ENCODE measurements around the gene RAB11FIP4.
A peak's percentile ranks its signal among the peaks of the same experiment; 100 is the strongest.

Gene RAB11FIP4

DNA sequence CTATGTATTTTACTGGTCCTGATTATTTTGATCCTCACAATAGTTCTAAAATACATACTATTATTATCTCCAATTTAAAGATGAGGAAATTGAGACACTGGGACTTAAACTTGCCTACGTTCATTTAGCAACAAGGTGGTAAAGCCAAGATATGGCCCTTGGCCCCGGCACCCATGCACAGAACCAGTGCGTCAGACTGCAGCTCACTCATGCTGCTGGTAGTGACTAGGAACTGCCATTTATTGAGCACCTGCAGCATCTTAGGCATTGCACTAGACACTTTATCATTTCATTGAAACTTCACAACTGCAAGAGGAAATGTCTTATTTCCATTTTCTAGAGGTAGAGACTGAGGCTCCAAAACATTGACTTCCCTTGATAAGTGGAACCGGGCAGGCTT lies 93.3 kb downstream of the RAB11FIP4 start:
- DNase-seq (ENCODE audit: low read depth in 2 of 2): no peak

DNA sequence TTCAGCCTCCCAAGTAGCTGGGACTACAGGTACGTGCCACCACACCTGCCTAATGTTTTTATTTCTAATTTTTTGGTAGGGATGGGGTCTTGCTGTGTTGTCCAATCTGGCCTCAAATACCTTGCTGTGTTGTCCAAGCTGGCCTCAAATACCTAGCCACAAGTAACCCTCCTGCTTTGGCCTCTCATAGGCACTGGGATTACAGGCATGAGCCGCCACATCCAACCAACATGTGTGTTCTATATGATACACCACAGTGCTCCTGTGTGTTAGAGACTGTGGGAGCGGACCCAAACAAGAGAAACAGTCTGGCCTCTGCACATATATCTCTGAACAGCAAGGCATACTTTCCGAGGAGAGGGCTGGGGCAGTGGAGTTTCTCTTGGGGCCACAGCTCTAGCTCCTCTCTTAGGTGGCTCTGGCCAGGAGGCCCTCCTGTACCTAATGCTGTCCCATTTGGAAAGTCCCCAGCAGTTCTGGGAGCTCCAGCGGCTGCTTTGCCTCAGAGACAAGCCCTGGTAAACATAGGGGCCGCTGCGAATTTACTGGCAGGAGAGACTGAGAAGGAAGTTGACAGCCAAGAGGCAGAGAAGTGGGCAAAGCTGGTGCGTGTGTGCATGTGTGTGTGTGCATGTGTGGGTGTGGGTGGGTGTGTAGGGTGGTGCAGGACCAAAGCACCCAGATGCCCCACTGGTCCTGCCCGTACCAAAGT lies 95.0 kb downstream of the RAB11FIP4 start:
- no peak for DNase-seq (ENCODE audit: low read depth in 2 of 2)

DNA sequence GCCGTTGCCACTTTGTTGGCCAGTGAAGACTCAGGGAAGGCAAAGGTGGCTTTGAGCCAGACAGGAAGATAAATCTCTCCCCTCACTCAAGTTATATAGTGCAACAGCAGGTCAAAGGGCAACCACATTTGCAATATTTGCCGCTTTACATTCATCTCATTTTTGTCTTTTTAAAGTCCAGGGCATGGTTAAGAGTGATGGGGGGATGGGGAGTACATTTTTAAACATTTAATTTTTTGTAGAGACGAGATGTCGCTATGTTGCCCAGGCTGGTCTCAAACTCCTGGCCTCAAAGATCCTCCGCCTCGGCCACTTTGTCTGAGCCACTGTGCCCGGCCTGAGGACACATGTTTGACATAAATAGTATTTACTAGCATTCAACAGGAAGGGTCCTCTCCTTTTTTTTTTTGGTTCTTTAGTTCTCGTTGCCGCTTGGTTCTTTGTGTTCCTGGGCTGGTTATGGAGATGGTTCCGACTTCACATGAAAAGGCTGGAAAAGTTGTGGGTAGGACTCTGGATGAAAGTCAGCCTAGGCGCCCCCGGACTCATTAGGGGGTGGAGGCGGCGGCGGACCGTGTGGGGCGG lies 95.7 kb downstream of the RAB11FIP4 start:
- DNase-seq (ENCODE audit: low read depth in 2 of 2): no peak

DNA sequence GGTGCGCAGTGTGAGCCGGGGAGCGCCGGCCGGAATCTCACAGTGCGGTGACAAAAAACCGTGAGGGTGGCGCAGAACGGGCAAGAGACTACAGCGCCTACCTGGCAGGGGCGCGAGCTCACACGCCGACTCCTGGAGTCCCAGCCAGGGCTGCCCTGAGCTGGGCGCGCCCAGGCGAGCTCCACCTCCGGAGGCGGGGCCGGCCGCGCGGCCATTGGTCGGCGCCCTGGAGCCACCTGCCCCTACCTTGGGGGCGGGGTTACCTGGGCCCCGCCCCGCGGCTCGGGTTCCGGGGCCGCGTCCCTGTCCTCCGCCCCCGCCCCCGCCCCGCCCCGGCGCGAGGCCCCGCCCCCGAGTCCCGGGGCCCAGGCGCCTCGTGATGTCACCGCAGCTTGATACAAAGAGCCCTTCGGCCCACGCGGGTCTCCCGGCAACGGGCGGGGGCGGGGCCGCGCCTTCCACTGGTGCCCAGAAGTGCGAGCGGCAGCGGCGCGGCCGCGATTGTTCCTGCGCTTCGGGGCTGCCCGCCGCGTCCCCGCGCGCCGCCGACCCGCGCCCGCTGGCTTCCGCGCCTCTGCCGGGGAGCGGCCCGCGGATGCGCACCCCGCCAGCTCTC lies 96.3 kb downstream of the RAB11FIP4 start:
- DNase-seq (ENCODE audit: low read depth in 2 of 2): peak; percentile 95 to 96

DNA sequence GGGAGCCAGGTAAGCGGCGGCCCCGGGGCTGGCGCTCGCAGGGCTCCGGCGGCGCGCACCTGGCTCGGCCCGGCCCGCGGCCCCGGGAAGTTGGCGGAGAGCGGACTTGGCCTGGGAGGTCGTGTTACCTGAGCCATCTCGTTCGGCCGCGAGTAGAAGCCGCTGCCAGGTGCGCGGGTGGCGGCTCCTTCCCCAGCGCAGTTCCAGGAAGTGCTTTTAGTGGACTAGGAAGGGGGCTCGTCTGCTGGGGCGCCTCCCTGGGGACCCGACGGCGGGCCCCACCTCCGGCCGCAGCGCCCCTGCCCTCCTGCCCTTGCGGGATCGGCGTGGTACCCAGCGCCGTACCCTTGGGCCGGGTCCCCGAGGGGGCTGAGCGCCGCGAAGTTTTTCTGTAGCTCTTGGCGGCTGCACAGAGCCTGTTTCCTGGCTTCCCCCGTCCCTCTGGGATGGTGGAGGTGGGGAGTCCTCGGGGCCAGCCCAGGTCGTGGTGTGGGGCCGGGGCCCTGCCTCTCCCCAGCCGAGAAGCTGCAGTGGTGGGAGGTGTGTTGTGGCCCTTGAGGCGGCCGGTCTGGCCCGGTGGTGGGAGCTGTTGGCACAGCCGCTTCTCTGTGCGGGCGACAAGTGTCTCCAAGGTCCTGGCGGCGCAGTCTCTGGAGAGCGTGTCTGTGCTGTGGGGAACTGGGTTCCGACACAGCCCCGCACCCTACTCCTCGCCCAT lies 96.9 kb downstream of the RAB11FIP4 start:
- DNase-seq (ENCODE audit: low read depth in 2 of 2): no peak

DNA sequence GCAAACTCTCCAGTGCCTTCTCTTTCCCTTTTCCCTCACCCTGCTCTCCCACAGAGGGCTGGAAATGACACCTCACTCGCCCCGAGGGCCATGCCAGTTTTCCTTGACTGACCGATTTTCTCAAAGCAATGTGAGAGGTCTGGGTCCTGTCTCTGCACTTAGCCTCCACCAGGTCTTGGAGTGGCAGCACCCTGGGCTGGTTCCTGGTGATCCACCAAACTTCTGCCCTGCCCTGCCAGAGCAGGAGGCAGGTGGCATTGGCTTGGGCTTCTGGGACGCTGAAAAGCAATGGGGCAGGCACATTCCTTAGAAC lies 97.5 kb downstream of the RAB11FIP4 start:
- no peak for DNase-seq (ENCODE audit: low read depth in 2 of 2)

DNA sequence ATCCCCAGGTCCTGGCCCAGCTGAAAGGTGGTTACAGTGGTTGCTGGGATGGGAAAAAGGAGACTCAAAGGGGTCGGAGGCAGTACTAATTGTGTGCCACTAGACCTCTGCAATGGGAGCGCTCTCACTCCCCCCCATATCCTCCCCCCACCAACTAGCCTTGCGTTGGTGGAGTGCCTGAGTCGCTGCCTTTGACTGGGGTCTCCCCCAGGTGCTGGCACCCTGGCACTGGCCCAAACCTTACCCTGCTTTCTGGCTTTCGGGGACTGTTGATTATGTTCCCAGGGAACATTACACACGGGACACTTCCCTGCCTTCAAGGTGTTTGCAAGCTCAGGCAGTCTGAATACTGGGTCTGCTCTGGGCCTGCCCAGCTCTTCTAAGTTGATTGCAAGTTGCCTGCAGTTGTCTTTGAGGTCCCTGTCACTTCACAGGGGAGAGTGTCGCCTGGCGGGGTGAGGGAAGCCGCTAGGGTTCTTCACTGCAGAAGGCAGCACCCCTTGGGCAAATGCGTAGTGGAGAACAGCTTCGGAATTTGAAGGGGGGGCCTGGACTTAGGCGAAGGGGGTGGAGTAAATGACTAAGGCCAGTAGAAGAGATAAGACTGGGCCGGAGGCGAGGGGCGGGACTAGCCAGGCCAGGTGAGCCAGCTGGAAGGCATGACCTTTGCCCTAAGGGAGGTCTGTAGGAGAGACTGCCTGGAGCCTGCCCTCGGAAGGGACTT lies 98.0 kb downstream of the RAB11FIP4 start:
- DNase-seq (ENCODE audit: low read depth in 2 of 2): no peak

DNA sequence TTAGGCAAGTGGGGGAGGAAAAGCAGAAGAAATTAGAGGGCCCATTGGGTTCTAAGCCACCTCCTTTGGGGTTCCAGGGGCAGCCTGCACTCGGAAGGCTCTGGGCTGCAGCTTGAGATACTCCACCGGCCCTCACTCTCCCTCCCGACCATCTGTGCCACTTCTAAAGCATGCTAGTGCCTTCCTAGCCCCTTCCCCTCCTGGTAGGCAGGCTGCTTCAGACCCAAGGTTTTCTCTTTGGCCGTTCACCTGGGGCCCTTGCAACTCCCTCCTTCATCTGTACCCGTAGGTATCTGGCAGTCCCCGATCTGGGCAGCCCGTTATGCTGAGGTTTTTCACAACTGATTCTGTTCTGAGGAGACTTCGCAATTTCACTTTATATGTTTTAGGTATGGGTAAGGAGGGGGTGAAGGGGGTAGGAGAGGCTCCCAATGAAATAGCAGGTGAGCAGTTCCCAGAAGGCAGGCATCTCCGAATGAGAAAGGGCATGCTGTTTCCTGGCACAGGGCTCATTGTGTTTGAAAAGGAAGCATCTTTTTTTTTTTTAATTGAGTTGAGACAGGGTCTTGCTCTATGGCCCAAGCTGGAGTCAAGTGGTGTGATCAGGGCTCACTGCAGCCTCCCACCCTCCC lies 98.7 kb downstream of the RAB11FIP4 start:
- no peak for DNase-seq (ENCODE audit: low read depth in 2 of 2)

DNA sequence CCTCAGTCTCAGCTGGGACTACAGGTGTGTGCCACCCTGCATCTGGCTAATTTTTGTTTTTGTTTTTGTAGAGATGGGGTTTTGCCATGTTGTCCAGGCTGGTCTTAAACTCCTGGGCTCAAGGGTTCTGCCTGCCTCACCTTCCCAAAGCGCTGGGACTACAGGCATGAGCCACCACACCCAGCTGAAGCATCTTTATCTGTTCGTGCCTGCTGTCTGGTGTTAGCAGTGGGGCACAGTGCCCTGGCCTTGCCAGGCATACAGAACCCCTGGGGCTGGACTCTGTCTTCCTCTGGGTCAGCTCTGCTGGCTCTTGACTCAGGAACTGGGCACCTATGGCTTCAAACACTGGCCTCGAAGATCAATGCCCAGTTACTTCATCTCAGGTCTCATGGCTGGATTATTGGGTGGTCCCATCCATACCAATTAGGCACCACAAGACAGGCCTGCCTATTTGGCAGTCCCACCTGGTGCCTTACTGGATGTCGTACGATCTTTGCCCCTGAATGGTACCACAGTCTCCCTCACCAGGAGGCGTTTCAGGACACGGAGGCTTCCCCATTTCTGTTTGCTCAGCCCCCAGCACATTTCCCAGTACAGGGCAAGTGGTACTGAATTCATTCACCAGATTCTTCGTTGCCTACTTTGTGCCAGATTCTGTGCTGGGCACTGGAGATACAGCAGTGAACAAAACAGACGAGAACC lies 99.3 kb downstream of the RAB11FIP4 start:
- no peak for DNase-seq (ENCODE audit: low read depth in 2 of 2)

DNA sequence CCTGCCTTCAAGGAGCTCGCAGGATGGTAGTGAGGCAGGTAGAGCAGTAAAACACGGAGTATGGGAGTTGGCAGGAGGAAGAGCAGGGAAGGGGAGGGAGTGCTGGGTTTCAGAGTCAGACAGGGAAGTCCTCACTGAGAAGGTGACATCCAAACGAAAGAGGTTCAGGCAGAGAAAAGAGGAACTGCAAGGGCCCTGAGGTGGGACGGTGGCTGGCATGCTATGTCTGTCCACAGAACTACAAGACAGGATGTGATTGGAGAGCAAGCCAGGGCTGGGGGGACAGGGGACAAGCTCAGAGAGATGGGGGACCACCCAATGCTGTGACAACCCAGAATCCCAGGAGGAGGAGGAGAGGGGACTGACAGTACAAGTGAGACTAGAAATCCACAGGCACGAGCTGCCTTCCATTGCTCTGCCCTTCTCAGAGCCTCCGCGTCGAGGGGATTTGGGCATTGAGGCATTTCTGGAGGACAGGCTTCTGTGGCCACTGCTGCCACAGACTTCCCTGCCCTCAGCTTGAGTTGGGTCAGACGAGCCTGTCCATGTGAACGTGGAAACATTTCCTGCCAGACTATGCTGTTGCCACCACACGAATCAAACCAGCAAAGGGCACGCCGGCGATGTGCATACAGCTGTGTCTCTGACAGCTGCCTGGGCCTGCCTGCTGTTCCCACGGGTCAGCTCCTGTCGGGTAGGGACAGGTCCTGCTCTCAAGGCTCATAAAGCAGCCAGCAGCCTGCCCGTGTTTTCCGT lies 100.1 kb downstream of the RAB11FIP4 start:
- DNase-seq (ENCODE audit: low read depth in 2 of 2): no peak

DNA sequence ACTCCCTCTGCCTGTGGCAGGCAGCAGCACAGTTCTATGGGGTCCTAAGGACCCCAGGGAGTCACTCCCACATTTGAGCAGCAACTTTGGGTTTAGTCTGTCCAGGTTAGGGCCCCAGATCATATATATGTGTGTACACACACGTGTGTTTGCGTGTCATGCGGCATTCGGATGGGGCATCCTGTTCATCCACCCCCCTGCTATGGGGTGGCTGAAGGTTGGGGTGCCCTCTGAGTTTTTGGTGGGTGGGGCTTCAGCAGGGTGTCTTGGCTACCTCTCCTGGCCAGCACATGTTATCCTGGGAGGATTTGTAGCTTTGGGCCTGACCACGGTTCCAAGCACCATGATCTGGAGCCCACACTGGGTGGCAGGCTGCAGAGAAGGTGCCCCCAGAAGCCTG lies 100.7 kb downstream of the RAB11FIP4 start:
- no peak for DNase-seq (ENCODE audit: low read depth in 2 of 2)

DNA sequence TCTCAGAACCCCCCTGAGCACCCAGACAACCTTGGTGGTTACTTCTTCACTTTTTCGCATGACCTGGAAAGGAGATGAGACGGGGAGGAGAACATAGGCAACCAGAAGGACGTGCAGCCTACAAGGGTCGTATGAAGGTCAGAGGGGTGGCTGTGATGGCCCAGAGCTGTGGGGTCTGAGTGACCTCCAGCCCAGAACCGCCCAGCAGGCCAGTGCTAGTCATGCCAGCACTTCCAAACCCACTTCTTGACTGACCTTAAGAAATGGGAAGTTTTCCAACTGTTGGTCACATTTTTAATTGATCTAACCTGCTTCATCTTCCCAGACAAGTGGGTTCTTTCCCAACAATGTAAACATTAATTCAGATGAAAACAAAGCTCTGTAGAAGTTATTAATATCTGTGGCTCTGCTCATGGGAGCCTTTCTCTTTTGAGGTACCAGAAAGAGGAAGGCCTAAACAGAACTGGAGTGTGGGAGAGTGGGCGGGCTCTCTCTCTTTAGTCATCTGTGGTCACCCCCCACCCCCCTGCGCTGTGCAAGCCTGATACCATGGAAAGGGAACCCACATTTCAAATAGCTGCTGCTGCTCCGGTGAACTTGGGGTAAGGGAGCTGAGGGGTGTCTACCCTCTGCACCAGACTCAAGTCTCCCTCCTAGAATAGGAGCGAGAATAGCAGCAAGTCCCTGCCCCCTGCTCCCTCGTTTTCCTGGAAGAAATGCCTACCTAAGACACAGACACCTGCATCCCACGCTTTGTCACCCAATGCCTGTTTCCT lies 101.6 kb downstream of the RAB11FIP4 start:
- peak; percentile 62 to 70 for DNase-seq (ENCODE audit: low read depth in 2 of 2)

DNA sequence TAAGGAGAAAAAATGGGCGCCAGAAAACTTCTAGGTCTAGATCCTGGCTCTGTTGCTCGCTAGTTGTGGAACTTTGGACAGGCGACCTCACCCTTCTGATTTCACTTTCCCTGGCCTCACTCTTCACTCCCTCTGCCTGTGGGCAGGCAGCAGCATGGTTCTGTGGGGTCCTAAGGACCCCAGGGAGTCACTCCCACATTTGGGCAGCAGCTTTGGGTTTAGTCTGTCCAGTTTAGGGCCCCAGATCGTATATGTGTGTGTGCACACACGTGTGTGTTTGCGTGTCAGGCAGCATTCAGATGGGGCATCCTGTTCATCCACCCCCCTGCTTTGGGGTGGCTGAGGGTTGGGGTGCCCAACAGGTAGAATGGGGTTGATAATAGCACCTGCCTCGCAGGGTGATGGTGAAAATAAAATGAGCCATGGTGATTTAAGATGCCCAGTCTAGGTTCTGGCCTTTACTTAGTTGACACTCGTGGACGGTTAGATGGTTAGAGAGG lies 102.2 kb downstream of the RAB11FIP4 start:
- no peak for DNase-seq (ENCODE audit: low read depth in 2 of 2)

DNA sequence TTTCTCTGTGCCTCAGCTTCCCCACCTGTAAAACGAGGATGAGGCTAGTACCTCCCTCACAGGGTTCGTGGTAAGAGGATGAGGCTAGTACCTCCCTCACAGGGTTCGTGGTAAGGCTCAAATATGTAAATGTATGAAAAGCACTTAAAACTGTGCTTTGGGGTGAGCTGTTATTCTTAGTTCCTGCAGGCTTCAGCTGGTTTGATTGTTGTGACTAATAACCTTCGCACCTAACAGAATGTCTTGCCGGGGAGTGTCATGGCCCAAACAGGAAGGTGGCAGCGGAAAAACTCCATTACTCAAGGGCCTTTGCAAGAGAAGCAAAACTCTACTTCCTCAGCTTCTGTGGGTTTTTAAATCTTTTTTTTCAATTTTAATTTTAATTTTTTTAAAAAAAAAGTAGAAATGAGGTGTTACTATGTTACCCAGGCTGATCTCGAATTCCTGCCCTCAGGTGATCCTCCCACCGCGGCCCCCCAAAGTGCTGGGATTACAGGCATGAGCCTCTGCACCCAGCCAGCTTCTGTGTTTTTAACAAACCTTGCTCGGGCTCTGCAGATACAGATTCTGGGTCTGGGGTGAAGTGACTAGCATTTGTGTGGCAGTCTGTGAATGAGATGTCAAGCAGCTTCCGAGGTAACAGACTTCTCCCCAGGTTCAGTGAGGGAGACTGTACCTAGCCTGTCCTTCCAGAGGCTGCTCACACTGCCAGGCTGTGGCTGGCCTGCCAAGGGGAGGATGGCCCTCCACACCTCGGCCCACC lies 103.0 kb downstream of the RAB11FIP4 start:
- peak in 1 of 2 donors; percentile 53 for DNase-seq (ENCODE audit: low read depth in 2 of 2)

DNA sequence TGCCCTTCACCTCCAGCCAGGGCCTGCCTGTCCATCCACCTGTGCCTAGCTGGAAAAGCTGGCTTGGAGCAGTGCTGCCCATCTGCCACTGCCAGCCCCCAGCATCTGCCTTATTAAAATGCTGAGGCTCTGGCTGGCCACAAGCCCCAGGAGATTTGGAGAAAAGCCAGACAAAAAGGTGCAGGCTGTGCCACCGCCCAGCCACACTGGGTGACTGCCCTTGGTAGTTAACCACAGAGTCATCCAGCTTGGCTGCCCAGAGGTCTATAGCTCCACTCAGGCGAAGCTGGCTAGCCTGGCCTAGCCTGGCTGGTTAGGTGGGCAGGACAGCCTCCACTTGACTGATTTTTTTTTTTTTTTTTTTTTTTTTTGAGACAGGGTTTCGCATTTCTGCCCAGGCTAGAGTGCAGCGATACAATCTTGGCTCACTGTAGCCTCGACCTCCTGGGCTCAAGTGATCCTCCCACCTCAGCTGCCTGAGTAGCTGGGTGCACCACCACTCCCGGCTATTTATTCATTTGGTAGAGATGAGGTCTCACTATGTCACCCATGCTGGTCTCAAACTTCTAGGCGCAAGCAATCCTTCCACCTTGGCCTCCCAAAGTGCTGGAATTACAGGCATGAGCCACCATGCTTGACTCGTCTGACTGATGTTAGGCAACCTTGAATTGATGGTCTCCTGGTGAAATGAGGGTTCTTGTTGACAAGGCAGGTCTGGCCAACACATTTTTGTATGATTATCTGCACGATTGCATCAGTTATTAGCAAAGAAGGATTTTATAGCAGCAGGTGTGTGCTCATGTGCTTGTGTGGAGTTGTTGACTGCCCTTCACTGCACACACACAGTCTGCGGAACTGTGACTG lies 103.8 kb downstream of the RAB11FIP4 start:
- no peak for DNase-seq (ENCODE audit: low read depth in 2 of 2)

DNA sequence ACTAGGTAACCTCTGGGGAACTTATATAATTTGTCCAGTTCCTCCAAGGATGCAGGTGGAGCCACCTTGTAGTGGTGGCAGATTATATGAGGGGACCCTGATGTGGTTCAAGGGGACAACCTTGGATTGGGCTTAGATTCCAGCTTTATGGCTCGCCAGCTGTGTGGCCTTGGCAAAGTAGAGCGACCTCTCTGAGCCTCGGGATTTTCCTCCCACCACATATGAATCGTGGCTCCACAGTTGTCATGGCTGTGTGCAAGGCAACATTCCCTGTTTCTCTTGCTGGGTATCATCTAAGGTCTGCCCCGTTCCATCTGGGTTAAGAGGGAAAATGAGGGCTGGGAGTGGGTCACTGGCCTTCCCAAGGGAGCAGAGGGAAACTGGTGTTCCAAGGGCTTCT lies 104.6 kb downstream of the RAB11FIP4 start:
- no peak for DNase-seq (ENCODE audit: low read depth in 2 of 2)

DNA sequence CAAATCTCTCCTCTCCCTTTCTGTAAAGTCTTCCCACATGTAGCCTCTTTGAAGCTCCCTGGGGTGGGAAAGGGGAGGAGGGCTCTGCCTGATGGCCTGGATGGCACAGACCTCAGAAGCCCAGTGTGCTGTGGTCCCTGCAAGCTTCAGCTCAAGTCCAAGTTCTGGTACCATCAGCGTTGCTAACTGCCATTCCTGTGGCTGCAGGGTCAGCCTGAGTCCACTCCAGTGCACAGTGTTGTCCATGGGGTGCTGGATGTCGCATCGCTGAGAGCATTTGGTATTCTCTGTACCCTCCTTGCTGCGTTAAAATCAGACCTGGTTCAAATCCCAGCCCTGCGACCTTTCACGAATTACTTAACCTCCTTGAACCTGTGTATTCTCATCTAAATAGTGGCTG lies 105.1 kb downstream of the RAB11FIP4 start:
- no peak for DNase-seq (ENCODE audit: low read depth in 2 of 2)

DNA sequence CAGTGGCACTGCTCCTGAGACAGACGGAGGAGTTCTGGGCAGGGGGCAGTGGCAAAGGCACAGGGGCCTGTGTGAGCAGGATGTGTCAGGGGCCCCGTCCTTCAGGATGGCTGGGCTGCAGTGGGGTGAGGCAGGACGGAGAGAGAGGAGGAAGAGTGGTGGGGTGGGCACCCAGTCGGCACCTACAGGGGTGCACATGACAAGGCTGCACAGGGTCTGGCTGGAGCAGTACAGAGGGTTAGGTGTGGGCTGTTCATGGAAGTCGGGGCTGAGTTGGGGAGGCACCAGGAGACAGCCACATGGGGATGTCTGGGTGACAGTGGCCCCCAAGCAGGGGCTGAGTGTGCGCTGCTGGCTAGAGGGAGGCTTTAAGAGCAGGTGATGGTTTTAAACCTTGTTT lies 106.0 kb downstream of the RAB11FIP4 start:
- DNase-seq (ENCODE audit: low read depth in 2 of 2): no peak
